CD4-positive, alpha-beta T cell treated with Interleukin-15 for 1 hour (primary cell): ENCODE measurements around the gene KIF24.
"Not testable (repeated sequence)": the region's sequence is repeated elsewhere in the genome, so short reads cannot be mapped to it uniquely, and the experiment has no call there.

Experiments
- DNase-seq: peaks from one replicate; pipeline ENCODE4 v3.0.0-alpha.2; 2020

Gene KIF24

DNA sequence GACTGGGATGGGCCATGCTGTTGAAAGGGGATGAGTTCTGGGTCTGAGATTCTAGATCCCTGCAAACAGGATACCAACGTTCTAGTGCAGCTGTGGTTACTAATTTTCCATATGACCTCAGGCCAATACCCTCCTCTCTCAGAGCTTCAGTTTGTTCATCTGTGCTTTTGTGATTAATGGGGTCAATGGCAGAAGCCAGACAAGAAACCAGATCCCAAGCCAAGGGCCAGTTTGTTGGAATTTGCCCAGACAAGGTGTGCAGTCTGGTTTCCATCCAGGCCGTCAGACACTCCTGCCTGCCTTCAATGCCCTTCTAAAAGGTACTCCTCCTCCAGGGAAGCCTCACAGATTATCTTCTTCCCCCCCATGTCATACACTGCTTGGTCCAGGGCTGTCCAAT, 36.2 kb upstream of the KIF24 start:
- no peak for DNase-seq

DNA sequence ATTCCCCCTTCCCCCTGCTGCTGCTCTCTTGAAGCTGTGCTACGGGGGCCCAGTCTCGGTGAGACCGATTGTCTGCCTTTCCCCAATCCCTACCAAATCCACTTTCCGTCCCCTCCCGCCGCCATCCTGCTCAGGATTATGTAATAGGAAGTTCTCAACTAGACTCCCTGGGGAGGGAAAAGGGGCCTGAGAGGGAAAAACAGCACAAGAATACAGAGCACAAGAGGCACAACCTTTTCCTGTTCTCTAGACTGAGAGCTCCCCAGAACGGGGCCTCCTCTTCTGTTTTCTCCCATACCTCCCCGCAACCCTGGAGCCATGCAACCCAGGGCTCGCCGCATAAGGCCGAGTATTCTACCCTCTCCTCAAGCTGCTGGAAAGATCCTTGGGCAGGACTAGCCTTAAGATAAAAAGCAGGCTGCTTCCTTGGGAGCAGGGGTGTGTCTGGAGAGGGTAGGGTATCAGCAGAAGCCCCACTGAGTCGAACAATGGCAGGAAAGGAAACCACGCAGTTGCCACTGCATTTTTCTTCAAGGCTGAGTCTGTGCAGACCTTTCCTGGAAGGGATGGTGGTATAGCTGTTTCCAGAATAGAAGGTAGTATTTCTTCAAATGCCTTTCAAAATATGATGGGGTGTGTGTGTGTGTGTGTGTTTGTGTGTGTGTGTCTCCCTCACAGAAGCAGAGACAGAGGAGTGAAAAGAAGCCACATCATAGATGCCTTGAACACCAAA, 34.7 kb upstream of the KIF24 start:
- DNase-seq, result no peak

DNA sequence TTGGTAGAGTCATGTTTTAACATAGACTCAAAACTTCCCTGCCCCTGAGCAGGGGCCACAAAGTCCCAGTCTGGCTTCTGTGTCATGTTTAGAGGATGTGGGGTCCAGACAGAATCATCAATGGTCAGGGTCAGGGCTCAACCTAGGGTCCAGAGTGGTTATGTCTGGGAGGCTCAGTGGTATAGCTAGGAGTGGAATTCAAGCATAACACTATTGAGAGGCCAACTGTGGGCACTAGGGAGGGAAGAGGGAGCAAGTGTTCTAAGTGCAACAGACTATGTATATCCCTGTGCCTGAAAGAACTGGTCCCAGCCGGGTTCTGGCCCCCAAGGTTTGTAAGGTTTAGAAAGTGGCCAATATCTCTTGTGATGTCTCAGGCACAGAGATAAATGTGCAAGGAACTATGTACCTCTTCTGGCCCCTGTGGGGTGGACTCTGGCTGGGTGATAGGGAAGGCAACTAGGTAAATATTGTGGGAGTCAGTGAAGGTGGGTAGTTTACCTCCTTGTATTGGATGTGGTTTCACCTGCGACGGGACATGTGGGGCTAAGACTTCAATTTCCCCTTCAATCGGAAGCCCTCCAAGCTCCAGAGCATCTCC, 33.6 kb upstream of the KIF24 start:
- no peak for DNase-seq

DNA sequence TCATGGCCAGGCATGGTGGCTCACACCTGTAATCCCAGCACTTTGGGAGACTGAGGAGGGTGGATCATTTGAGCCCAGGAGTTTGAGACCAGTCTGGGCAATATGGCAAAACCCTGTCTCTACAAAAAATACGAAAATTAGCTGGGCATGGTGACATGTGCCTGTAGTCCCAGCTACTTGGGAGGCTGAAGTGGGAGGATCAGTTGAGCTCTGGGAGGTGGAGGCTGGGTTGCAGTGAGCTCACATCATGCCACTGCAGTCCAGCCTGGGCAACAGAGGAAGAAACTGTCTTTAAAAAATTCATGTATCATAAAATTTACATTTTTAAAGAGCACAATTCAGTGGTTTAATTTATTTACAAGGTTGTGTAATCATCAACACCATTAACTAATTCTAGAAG, 23.9 kb upstream of the KIF24 start:
- DNase-seq, result not testable (repeated sequence)

DNA sequence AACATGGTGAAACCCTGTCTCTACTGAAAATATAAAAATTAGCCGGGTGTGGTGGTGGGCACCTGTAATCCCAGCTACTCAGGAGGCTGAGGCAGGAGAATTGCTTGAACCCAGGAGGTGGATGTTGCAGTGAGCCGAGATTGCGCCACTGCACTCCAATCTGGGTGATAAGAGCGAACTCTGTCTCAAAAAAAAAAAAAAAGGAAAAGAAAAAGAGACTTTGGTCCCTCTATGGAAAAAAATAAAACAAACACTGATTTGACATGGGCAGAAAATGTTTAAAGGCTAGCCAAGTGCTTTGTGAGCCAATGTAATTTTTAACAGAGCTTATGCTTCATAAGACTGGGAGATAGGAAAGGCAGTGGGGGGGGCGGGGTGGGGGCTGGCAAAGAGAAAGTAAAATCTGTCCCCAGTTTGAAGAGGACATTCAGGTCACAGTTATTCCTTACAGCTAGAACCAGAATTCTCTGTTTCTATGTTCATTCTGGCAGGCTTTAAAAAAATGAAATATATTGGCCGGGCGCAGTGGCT, 23.1 kb upstream of the KIF24 start:
- not testable (repeated sequence) for DNase-seq

DNA sequence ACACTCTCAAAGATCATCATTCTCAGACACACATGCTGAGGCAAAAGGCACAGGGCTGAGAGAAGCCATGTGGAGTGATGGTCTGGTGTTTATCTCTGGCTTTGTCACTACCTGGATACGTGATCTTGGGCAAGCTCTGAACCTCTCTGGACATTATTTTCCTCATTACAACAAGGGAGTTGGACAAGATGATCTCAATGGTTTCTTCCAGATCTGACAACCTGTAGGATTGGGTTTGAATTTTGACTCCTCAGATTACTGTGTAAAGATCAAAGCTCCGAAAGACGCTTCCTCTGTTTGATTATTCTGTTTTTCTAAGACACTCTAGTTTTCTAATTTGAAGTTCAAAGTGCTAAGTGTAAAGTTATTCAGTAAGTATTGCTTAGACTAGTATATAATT, 20.3 kb upstream of the KIF24 start:
- DNase-seq, result no peak

DNA sequence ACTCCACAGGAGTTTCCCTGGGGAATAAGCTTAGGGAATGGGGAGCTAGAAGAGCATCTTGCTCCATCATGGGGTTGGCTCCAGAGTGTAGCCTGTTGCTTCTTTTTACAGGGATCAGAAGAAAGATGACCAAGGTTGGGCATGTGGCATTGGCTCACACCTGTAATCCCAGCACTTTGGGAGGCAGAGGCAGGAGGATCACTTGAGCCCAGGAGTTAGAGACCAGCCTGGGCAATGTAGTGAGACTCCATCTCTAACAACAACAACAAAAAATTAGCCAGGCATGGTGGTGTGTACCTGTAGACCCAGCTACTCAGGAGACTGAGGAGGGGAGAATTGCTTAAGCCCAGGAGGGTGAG, 18.7 kb upstream of the KIF24 start:
- no peak for DNase-seq

DNA sequence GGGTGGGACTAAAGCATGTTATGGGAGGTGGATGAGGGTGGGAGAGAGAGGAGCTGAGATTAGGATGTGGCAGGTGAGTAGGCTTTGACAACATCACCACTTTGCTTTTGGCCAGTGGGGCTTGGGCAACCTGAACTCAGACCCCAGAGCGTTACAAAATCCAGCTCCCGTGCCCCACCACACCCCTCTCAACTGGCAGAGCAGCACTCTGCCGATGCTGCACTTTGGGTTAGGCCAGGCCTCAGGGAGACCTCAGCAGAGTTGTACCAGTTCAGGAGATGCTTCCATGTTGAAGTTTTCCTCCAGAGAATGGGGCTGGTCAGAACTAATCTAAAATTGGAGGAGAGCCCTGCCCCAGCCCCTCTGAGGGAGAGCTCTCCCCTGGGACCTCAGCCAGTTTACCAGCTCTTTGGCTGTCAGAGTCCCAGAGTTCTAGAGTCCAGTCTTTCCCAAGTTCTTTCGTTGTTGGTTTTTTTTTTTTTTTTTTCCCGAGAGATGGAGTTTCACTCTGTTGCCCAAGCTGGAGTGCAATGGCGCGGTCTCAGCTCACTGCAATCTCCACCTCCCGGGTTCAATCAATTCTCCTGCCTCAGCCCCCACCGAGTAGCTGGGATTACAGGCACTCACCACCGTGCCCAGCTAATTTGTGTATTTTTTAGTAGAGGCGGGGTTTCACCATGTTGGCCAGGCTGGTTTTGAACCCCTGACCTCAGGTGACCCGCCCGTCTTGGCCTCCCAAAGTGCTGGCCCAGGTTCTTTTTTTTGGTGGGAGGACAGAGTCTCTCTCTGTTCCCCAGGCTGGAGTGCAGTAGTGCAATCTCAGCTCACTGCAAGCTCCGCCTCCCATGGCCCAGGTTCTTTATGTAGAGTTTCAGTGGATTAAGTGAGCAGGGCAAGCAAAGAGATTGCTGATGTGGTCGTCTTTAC, 18.1 kb upstream of the KIF24 start:
- no peak for DNase-seq

DNA sequence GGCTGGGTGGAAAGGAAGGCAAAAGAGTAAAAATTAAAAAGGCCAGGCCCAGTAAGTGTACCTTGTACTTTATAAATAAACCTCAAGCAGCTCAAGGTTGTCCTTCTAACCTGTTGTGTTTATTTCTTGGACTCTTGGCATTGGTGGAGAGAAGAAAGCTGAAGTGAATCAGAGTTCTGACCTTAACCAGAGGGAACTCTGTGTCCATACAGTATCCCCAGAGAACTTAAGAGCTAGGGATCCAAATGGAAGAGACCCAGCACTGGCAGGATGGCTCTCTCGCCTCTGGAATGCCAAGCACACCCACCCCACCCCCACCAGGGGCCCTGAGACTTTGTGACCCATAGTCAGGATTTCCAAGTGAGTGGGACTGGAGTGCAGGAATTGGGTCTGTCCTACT, 14.5 kb upstream of the KIF24 start:
- no peak for DNase-seq

DNA sequence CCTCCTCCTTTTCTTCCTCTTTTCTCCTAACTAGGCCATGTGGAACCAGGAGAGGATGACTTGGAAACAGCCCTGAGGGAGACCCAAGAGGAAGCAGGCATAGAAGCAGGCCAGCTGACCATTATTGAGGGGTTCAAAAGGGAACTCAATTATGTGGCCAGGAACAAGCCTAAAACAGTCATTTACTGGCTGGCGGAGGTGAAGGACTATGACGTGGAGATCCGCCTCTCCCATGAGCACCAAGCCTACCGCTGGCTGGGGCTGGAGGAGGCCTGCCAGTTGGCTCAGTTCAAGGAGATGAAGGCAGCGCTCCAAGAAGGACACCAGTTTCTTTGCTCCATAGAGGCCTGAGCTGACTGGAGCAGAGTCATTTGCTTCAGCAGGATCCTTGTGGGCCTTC, 14.0 kb upstream of the KIF24 start:
- no peak for DNase-seq

DNA sequence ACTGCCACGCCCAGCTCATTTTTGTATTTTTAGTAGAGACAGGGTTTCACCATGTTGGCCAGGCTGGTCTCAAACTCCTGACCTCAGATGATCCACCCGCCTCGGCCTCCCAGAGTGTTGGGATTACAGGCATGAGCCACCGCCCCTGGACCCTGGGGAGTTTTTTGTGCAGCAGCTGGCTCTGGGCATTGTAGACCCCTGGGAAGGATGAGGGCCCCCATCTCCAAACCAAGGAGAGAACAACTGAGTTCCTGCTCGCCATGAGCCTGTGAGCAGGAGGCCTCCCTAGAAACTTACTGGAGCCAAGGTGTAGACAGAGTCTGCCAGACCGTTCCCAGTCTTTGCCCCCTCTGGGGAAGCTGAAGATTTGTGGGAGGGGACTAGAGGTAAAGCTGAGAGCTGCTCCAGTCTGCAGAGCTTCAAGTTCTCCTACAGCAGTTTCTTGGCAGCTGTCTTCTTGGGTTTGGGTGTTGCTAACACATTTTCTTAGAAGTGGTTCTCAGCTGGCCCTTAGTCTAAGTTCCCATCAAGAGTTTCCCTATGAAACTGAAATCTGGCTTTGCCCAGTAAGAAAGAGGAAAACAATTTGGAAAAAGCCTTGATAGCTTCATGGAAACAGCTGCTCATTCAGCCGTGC, 12.7 kb upstream of the KIF24 start:
- DNase-seq, result no peak

DNA sequence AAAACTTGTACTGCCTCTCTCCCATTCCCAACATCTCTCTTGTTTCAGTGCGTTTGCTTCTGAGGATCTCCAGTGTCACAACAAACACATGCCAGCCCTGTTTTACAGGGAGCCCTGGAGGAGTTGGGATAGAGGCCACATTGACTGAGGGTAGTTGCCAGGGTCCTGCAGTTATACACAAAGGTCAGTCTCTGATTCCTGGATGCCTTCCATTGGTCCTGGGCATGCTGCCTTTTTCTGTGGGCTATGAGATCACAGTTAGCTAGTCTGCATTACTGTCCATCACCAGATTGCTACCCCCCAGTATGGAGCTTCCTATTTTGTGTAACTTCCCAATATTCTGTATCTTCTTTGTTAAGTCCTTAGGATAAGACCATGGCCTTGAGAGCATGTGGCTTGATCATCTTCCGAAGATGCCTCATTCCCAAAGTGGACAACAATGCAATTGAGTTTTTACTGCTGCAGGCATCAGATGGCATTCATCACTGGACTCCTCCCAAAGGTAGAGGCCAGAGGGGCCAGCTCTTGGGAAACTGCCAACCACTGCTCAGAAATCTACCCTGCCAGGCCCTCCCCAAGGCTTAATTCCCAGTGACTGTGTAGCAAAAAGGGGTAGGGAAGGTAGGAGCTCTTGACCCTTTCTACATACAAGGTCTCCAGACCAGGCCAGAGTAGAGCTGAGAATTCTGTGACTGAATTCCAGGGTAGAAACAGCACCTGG, 9.8 kb upstream of the KIF24 start:
- no peak for DNase-seq

DNA sequence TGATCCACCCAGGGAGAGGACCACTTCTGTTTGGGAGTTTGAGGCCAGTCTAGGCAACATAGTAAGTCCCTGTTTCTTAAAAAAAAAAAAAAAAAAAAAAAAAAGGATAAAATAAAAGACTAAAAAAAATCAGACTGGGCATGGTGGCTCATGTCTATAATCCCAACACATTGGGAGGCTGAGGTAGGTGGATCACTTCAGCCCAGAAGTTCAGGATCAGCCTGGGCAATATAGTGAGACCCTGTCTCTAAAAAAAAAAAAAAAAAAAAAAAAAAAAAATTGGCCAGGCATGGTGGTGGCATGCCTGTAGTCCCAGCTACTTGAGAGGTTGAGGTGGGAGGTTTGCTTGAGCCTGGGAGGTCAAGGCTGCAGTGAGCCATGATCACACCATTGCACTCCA, 9.0 kb upstream of the KIF24 start:
- DNase-seq, result not testable (repeated sequence)

DNA sequence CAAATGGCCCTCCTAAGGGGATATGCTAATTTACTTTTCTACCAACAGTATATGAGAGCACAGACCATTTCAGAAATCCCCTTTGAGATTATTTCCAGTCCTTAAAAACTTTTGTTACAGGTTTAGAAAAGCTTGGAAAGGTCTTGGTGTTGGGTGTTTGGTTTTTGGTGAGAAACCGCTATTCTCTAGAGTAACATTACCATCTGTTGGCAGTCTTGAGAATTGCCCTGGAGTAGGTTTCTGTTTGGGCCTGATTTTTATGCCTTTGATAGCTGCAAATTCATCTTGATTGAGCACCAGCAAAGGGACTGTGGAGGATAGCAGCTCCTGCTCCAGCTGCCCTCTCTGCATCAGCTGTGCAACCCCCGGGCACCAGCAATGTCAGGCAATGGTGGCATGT, 8.3 kb upstream of the KIF24 start:
- DNase-seq, result no peak

DNA sequence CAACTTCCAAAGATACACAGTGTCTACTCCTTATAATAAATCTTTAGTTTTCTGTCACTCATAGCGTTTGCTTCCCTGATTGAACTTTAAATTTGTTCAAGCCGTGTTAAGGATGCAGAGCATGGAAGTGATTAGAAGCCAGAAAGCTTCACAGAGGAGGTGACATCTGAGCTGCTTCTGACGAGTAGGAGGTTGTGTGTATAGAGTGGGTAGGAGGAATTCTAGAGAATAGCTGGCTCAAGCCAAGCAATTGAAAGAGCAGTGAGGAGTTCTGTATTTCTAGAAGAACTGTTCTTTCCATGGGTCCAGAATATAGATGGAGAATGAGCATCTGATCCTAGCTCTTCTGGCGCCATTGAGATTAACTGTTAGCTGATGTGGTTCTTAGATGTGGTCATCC, 6.3 kb upstream of the KIF24 start:
- DNase-seq, result no peak

DNA sequence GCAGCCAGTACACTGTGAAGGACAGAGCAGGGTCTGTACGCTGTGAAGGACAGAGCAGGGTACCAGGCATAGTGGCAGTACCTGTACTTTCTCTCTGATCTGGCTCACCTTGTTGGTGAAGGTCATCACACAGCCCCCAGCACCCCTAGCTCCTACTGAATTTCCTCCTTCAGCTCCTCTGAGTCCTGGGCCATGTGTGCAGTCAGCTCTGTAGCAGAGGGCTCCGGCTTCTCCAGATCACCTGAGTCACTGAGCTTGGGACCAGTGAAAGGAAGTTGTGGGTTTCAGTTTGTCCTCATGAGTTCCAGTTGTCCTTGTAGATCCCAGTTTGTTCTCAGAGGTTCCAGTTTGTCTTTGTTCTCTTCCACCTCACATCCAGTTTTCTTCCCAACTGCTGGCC, 5.8 kb upstream of the KIF24 start:
- DNase-seq, result no peak

DNA sequence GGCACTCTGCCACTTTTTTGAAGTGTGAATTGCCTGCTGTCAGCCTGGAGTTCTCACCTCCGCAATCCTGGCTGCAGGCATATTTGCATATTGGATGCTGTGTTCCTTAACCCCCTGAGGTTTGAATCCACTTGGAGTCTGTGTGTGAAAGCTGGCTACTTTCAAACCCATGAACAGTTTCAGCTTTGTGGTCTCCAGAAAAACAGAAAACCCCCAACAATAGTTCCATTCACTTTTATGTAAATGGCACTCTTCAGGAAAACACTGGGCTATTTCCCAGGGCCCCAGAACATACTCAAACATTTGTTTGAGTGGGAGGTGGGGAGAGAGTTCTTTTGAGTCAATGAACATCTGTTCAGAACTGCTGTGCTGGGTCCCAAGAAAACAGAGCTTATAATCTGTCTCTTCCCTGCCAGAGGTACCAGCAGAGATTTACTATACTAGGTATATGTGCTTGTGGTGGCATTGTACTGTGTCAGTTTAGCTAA, 5.3 kb upstream of the KIF24 start:
- DNase-seq, result no peak

DNA sequence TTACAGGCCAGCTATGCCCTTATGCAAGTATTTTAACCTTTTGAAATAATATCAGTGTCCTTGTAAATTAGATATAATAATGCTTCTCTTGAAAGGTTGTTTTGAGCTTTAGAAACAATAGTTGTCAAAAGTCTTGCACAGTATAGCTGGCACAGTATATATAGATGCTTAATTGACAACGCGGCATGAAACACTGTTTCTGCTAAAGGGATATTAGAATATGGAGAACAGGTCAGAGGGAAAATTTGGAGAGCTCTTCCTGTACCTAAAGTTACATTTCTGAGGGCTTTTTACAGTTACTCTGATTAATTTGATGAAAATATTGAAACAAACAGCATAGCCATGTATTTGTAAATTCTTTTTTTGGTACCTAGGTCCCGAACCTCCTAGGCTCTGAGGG, 4.8 kb upstream of the KIF24 start:
- DNase-seq, result no peak

DNA sequence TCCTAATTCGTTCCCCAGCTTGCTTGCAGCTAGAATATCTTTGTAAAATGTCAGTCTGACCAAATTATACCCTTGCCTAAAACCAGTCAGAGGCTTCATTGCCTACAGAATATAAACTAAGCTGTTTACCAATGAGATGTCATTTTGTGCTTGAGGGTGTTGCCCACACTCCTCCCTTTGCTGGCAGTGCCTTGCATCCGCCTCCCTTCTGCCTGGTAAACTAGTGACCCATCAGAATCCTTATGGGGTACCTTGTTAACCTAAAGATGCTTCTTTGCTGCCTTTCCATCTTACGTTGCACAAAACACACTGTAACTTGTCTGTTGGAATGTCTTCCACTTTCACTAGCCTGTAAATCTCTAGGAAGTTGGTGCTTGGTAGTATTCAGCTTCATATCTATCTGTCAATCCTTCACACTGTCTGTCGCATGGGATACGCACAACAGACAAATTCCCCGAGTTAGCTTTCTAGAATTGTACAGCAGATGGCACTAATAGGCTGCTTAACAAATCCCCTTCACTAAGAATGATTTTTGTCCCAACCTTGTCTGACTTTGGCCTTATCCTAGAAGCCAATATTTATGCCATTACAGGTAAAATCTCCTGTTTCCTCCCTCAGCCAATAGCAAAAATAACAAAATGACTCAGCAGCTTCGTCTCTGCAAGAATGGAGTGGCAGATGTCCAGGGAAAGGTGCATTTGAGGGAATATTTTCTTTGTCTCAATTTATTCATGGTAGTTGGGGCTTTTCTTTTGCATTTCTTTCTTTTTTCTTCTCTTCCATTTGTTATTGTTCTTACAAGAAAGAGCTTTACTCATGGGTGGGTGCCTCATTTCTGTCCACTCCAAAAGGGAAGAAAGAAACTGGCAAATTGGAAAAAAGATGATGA, 3.3 kb upstream of the KIF24 start:
- DNase-seq, result no peak

DNA sequence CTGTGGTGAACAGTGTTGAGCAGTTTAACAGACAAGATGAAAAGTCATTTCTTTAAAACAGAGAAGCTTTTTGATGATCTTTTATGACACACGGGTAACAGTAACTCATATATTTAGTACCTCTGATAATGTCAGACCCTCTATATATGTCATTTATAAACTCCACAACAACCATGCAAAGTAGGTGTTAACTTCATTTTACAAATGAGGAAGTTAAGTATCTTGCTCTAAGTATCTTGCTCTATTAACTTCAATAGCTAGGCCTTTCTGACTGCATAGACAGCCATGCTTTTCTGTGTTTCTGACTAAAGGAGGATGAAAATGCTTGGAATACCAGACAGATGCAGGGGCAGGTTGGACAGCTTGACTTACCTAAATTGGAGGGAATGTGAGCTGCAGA, 2.1 kb upstream of the KIF24 start:
- no peak for DNase-seq

DNA sequence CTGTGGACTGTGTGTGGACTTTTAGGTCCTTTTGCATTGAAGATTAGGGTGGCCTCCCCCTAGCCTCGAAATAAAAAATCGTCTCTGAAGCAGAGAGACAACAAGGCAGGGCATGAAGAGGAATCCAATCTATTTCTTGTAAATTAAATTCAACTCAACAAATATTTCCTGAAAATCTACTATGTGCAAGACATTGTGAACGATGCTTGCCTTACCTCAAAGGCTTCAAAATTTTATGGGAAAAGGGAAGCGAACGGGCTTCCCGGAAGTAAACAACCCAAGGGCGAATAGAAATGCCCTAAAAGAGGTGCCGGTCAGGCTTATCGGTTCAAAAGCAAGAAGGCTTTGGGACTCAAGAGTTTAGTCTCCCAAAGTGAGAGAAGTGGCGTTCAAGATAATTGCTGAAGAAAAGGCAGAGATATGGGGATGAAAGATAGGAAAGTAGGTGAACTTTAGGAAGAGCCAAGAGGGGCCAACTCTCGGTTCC, 525 bp downstream of the KIF24 start:
- DNase-seq, result no peak
